Osteoblast (primary cell): ENCODE data around the gene ENOX1. TPM values are rescaled to one million over a fixed set of nuclear protein-coding genes. Genes with fewer than 3 reads are reported as not detected.

Experiments used
- DNase-seq: peaks from one replicate; pipeline ENCODE4 v3.0.0; 2011; ENCODE audit warnings: low spot score, mixed read lengths; ENCODE audit not compliant: insufficient read length; ENCODE audit errors: missing footprints
- H2AFZ ChIP-seq: 2 replicates; pipeline ENCODE4 v1.6.0; 2011; ENCODE audit warnings: mild to moderate bottlenecking, low read length
- H3K27ac ChIP-seq: 2 replicates; pipeline ENCODE4 v1.5.1; 2011; ENCODE audit warnings: mild to moderate bottlenecking, low read depth, low read length, moderate library complexity
- H3K27me3 ChIP-seq: 2 replicates; pipeline ENCODE4 v1.6.0; 2012; ENCODE audit warnings: mild to moderate bottlenecking, control low read depth, inconsistent platforms, low read length, moderate library complexity; ENCODE audit not compliant: insufficient read depth
- H3K36me3 ChIP-seq: 2 replicates; pipeline ENCODE4 v1.5.1; 2011; ENCODE audit warnings: mild to moderate bottlenecking, low read length, control low read depth, moderate library complexity; ENCODE audit not compliant: insufficient read depth
- H3K4me1 ChIP-seq: 2 replicates; pipeline ENCODE4 v1.5.1; 2011; ENCODE audit warnings: mild to moderate bottlenecking, low read length, control low read depth, moderate library complexity; ENCODE audit not compliant: insufficient read depth
- H3K4me2 ChIP-seq: 2 replicates; pipeline ENCODE4 v1.6.0; 2011; ENCODE audit warnings: mild to moderate bottlenecking, low read length; ENCODE audit not compliant: insufficient read depth
- H3K4me3 ChIP-seq: fragments of 200-600 bp; sonication (generic); 3 replicates; pipeline ENCODE4 v1.5.1; 2012; ENCODE audit warnings: mild to moderate bottlenecking, low read length, inconsistent platforms; ENCODE audit not compliant: insufficient read depth
- H3K79me2 ChIP-seq: 2 replicates; pipeline ENCODE4 v1.6.0; 2012; ENCODE audit warnings: mild to moderate bottlenecking, low read length, control low read depth, inconsistent platforms; ENCODE audit not compliant: insufficient read depth
- H3K9me3 ChIP-seq: 2 replicates; pipeline ENCODE4 v1.5.1; 2011; ENCODE audit warnings: low read depth, low read length, control low read depth
- H4K20me1 ChIP-seq: 2 replicates; pipeline ENCODE4 v1.6.0; 2012; ENCODE audit warnings: mild to moderate bottlenecking, low read length, control low read depth; ENCODE audit not compliant: insufficient read depth
- total RNA-seq: library from RNA; depleted of rRNA; stranded (reverse); fragments of >200 nt; gene quantifications from 2 replicates; pipeline ENCODE4 v1.2.3, GENCODE V29; 2012
- TF ChIP-seq, protein P1 (sequence below): IDR thresholded peaks from 2 replicates; pipeline ENCODE4 v1.5.1; 2011; ENCODE audit warnings: mild to moderate bottlenecking, low read depth, low read length, moderate library complexity; ENCODE audit errors: extremely low read depth

The ENOX1 gene
- total RNA-seq, 1 donor, result 5.4 TPM

DNA sequence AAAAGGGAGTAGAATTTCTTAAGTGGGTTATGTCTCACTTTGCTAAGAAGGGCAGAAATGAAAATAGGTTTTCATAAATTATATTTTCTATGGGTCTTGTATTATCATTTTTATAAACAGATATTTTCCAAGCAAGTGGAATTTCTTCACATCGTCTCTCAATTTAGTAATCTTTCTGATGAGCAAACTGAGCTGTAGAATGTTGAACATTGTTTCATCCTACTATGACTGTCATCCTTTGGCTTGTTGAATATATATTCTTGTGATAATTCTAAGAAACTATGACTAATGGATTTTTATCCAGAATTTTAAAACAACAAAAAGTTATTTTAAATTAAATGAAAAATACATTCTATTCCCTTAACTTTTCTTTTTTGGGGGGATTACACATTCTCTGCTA is 313.8 kb downstream of the ENOX1 start:
- no peaks in the 10 kb centered on the region for H3K36me3 ChIP-seq
- peaks cover 7% of the 10 kb centered on the region for H3K4me1 ChIP-seq
- no peaks in the 10 kb centered on the region for H3K27me3 ChIP-seq
- no peak overlapping the region for H3K27ac ChIP-seq
- DNase-seq, result peak; percentile 10
- H2AFZ ChIP-seq, result no peak overlapping the region
- H3K9me3 ChIP-seq, result no peaks in the 10 kb centered on the region
- no peak overlapping the region for H3K4me2 ChIP-seq
- no peaks in the 10 kb centered on the region for H4K20me1 ChIP-seq
- no peak overlapping the region for H3K4me3 ChIP-seq
- H3K79me2 ChIP-seq, result no peaks in the 10 kb centered on the region
- TF ChIP-seq, protein P1, sequence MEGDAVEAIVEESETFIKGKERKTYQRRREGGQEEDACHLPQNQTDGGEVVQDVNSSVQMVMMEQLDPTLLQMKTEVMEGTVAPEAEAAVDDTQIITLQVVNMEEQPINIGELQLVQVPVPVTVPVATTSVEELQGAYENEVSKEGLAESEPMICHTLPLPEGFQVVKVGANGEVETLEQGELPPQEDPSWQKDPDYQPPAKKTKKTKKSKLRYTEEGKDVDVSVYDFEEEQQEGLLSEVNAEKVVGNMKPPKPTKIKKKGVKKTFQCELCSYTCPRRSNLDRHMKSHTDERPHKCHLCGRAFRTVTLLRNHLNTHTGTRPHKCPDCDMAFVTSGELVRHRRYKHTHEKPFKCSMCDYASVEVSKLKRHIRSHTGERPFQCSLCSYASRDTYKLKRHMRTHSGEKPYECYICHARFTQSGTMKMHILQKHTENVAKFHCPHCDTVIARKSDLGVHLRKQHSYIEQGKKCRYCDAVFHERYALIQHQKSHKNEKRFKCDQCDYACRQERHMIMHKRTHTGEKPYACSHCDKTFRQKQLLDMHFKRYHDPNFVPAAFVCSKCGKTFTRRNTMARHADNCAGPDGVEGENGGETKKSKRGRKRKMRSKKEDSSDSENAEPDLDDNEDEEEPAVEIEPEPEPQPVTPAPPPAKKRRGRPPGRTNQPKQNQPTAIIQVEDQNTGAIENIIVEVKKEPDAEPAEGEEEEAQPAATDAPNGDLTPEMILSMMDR, result no peak

DNA sequence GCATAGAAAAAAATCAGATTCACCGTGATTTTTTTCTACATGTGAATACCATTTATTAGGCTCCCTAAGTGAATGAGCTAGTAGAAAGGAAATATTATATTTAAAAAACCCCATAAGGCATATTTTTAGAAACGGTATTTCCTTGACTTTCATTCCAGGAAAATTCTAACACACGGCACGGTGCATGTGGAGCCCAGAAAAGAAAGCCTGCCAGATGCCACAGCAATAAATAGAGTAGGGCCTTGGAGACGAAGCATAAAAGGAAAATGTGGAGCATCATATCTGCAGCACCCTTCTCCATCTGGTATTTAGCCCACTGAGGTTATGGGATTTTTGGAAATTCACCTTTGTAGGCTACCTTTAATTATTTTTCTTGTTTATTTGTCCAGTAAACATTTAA is 314.4 kb downstream of the ENOX1 start:
- Histone ChIP-seq H3K36me3 (no peaks in the 10 kb centered on the region), H3K79me2 (no peaks in the 10 kb centered on the region), H3K4me1 (peaks cover 7% of the 10 kb centered on the region), H3K9me3 (no peaks in the 10 kb centered on the region), H3K27me3 (no peaks in the 10 kb centered on the region), H4K20me1 (no peaks in the 10 kb centered on the region), H3K4me2 (peak overlapping the region; percentile 9), H3K4me3 (no peak overlapping the region), H3K27ac (no peak overlapping the region), H2AFZ (no peak overlapping the region)
- no peak for DNase-seq
- TF ChIP-seq, protein P1, result no peak

DNA sequence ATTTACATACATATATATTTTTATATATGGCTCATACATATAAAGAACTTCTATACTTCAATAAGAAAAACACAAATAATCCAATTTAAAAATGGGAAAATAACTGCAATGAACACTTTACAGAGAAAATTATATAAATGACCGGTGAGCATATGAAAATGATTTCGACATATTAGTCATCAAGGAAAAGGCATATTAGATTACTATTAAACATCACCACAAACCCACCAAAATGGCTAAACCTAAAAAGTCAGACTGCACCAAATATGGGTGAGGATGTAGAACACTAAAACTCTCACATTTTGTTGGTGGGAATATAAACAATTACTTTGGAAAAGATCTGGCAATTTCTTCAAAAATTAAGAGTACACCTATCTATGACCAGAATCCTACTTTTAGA is 316.2 kb downstream of the ENOX1 start:
- TF ChIP-seq, protein P1, result no peak
- DNase-seq, result no peak
- Histone ChIP-seq H2AFZ (no peak overlapping the region), H3K79me2 (no peaks in the 10 kb centered on the region), H3K4me3 (no peak overlapping the region), H3K27ac (no peak overlapping the region), H3K4me1 (peaks cover 7% of the 10 kb centered on the region), H3K9me3 (no peaks in the 10 kb centered on the region), H4K20me1 (no peaks in the 10 kb centered on the region), H3K4me2 (no peak overlapping the region), H3K27me3 (no peaks in the 10 kb centered on the region), H3K36me3 (no peaks in the 10 kb centered on the region)

DNA sequence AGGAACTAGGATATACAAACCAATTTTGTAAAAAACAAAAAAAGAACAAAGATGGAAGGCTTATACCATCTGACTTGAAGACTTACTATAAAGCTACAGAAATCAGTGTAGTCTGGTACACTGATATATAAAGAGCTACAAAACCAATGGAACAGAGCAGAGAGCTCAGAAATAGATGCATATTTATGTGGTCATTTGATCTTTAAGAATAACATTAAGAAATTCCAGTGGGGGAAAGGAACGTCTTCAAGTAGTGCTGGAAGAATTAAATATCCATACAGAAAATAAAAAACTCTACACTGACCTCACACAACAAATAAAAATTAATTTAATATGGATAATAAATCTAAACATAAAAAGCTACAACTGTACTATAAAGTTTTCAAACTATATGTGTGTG is 317.0 kb downstream of the ENOX1 start:
- no peak for DNase-seq

More for the DNA sequence above, 317.0 kb downstream of the ENOX1 start:
- Histone ChIP-seq H3K27me3 (no peaks in the 10 kb centered on the region), H3K4me2 (no peak overlapping the region), H3K4me1 (peaks cover 7% of the 10 kb centered on the region), H3K9me3 (no peaks in the 10 kb centered on the region), H3K27ac (no peak overlapping the region), H2AFZ (no peak overlapping the region), H3K79me2 (no peaks in the 10 kb centered on the region), H4K20me1 (no peaks in the 10 kb centered on the region), H3K36me3 (no peaks in the 10 kb centered on the region), H3K4me3 (no peak overlapping the region)
- TF ChIP-seq, protein P1, result no peak
